HG02870 (cell line): ENCODE results near the gene MT1A.

Experiments
- ATAC-seq: cut with Tn5 transposase; IDR thresholded peaks from one replicate; pipeline ENCODE4 v1.9.1; 2021; ENCODE audit warnings: mild to moderate bottlenecking, moderate library complexity; ENCODE audit not compliant: unreplicated experiment

The MT1A gene

GRCh38 chr16:56675685-56676210, 37.3 kb downstream of the MT1A start:
- no peak for ATAC-seq

- ATAC-seq, result no peak
Observed at GRCh38 chr16:56677474-56677873, 39.0 kb downstream of the MT1A start.

DNA sequence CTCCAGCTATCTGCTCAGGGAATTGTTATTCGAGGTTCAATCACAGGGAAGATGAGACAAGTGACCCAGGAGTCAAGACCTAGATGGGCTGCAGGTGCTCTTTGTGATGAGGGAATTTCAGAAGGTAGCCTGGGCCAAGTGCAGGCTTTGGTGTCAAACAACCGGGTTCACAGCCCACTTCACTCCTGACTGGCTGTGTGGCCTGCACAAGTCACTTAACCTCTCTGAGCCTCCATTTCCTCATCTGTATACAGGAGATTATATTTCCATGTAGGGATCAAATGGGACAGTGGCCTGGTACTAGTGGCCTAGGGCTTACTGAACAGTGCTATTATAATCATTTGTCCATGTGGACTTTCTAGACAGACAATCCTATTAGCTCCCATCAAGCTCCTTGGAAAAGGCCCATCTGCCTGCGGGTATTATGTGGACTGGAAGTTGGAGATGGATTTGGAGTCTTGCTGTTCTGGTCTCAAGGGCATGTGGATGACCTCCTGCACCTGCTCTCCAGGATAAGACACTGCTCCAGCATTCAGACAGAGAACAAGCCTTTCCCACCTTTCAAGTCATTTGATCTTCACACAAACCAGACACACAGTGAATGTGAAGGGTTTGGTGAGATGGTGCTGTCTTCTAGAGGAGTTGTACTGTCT, 40.7 kb downstream of the MT1A start:
- ATAC-seq, result no peak

GRCh38 chr16:56679818-56680217, 41.4 kb downstream of the MT1A start:
- ATAC-seq, result no peak

GRCh38 chr16:56681939-56682702, 43.7 kb downstream of the MT1A start, which contains the start of gene MT1X:
Gene MT1X, plus strand, starts transcription at chr16:56682470. Its CDS starts 71 bp downstream, at chr16:56682541.
- ATAC-seq, result peak; percentile 97

DNA sequence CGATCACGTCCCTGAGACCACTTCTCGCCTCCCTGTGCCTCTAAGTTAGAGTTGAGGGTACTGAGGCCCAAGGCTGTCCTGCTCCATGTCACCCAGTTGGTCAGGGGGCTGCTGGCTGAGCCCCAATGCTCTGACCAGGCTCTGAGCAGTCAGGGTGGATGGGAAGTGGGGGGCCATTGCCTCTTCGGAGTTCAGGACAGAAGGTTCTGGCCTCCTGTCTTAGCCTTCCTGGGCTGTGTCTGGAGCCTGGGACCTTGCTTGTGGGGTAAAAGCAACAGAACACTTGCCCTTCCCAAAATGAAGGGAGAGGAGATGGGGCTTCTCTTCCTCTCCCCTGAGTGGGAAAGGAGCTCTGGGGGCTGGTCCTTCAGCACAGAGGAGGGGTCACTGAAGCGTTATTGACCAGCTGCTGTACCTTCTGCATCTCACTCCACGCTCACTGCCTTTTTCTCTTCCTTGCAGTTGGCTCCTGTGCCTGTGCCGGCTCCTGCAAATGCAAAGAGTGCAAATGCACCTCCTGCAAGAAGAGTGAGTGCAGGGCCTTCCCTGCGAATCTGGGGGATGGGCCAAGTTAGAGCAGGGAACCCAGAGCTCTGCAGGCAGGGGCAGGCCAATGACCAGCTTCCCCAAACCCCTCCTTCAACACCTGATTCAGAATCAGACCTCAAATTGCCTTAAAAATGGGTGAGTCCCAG, 44.4 kb downstream of the MT1A start:
- peak; percentile 3 for ATAC-seq

GRCh38 chr16:56683424-56684172, 45.1 kb downstream of the MT1A start:
- no peak for ATAC-seq

DNA sequence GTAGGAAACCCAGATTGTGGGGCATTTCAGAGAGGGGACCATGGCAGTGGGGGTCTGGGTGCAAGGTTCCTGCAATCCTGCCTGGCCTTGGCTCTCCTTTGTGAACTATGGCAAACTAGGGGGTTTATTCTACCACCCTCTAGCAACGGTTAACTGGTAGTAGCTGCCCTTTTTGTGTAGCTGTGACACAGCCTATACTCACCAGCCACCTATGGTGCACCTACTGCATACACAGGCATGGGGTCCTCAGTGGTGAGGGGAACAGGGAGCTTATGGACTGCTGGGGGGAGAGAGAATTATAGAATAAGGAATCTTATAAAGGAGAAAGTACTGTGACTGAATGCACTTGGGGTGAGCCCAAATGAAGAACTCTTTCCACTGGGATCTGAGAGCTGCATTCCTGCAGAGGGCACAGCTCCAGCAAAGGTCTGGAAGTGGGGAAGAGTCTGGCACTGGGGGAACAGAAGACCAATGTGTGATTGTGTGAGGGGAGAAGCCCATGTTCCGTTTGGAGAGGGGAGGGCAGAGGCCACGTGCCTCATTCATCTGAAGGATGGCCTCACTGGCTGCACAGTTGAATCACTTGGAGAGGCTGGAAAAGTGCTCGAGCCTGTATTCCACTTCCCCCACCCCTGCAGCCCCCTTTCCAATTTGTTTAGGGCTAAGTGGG, 45.9 kb downstream of the MT1A start:
- no peak for ATAC-seq

DNA sequence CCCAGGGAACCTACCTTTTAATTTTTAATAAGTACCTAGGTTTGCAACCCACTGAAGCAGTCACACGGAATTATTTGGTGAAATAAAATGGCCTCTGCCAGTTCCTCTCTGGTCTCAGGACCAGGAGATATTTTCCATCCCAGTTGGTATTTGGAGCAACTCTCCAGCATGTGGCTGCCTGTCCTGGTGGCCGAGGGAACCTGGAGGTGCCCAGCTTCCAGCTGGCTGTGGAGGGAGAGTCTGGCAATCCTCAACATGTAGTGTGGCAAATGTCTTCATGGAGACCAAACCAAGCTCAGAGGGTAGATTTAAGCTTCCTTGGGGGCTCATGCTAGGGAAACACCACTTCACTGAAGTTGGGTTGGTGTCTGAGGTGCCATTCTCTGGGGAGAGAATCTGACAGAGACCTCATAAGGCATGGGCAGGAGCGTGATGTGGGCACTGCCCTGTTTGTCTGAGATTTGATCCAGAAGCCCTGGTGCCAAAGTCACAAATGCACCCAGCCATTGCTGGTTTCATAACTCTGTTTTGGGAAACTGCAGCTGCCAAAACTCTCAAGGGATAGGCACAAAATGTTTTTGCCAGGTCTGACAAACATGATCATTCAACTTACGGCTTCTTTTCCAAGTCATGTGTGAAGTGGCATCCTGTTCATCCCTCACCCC, 46.6 kb downstream of the MT1A start:
- no peak for ATAC-seq

- ATAC-seq, result no peak
Observed at GRCh38 chr16:56686758-56687157, 48.3 kb downstream of the MT1A start.

DNA sequence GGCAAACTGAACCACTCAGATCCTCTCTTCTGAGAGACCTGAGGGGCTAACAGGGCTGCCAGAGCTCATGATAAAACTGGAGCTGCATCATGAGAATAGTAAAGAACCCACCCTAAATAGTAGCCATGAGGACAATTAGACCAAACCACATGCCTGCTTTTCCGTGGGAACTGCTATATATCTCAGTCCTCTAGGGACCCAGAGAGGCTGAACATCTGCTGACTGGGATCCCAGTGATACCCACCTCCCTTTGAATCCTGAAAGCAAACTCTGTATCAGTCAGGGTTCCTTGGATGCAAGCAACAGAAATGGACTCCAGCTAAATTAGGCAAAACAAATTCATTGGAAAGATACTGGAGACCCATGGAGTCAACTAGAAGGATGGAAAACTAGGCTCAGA, 50.3 kb downstream of the MT1A start:
- no peak for ATAC-seq

DNA sequence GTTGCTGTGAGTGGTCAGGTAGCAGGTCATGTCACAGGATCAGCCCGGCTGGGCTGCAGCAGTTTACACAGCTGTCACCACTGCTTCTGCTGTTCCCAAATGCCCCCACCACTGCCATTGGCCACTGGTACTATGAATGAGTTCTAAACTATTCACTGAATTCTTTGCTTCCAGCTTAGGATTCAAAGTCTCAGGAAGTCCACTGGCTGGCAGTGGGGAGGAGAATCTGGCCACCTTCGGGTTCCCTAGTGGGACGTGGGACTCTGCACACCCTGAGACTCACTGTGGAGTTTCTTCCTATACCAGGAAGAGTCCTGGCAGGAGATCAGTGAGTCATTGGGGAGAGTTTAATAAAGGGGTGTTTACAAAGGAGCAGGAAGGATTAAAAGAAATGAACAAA, 50.7 kb downstream of the MT1A start:
- ATAC-seq, result no peak
